ENCODE data around the gene LZTS2.

LZTS2 gene

GRCh38 chr10:101054351-101054750, 54.7 kb downstream of the LZTS2 start:
- peaks cover 13 to 21% of the 10 kb centered on the region in 2 experiments; a peak in 2 of 3 replicates for H3K36me3 ChIP-seq (ENCODE audit: control insufficient read depth in 2 of 2, insufficient read depth in 1 of 2, low read length in 2 of 2)
- H3K9me3 ChIP-seq (ENCODE audit: control insufficient read depth, insufficient read depth, low read depth, low read length): no peaks in the 10 kb centered on the region
- ChIA-PET POLR2A (interaction anchor here (1.0 kb wide), 1 partner anchor 11 kb away, joined by 5 read pairs; no protein-coding TSS in a partner anchor), CTCF (interaction anchor here (0.6 to 7.0 kb wide), 6 partner anchors 12 to 830 kb away, joined by 3 to 96 read pairs (median 7); no protein-coding TSS in a partner anchor)
- no peak overlapping the region for H3K4me3 ChIP-seq (ENCODE audit: low read depth, low read length)
- H3K27ac ChIP-seq (ENCODE audit: extremely low read depth, low read depth, low read length): no peak overlapping the region
- TF ChIP-seq ZNF426 (tag by site-specific recombination; IDR thresholded peaks at IDR 0.05) (no peak), HOXC10 (CRISPR knock-in tag; IDR thresholded peaks at IDR 0.05) (no peak), OVOL3 (tag by site-specific recombination; IDR thresholded peaks at IDR 0.05) (no peak), ZNF169 (tag by site-specific recombination; IDR thresholded peaks at IDR 0.05) (no peak), PBX3 (CRISPR knock-in tag; IDR thresholded peaks at IDR 0.05) (no peak), WT1 (tag by site-specific recombination; IDR thresholded peaks at IDR 0.05) (no peak), MYNN (tag by site-specific recombination; IDR thresholded peaks at IDR 0.05; ENCODE audit: borderline replicate concordance) (no peak), ZIC2 (tag by site-specific recombination; IDR thresholded peaks at IDR 0.05) (no peak), ZNF791 (tag by site-specific recombination; IDR thresholded peaks at IDR 0.05) (no peak), ZNF48 (tag by site-specific recombination; IDR thresholded peaks at IDR 0.05) (no peak), ZNF302 (tag by site-specific recombination; IDR thresholded peaks at IDR 0.05; ENCODE audit: low read depth) (no peak), ZNF670 (tag by site-specific recombination; IDR thresholded peaks at IDR 0.05; ENCODE audit: low read depth) (no peak), ZNF335 (tag by site-specific recombination; conservative IDR thresholded peaks at IDR 0.05) (no peak), ZXDB (tag by site-specific recombination; IDR thresholded peaks at IDR 0.05) (no peak)
- peaks cover 6% of the 10 kb centered on the region for H3K4me1 ChIP-seq (ENCODE audit: control insufficient read depth, insufficient read depth, low read length)

GRCh38 chr10:101054876-101055275, 55.3 kb downstream of the LZTS2 start:
- no peaks in the 10 kb centered on the region for H3K9me3 ChIP-seq (ENCODE audit: control insufficient read depth, insufficient read depth, low read depth, low read length)
- no peak overlapping the region for H3K27ac ChIP-seq (ENCODE audit: extremely low read depth, low read depth, low read length)
- H3K36me3 ChIP-seq (ENCODE audit: control insufficient read depth in 2 of 2, insufficient read depth in 1 of 2, low read length in 2 of 2): peaks cover 13 to 21% of the 10 kb centered on the region in 2 experiments; a peak in 2 of 3 replicates
- H3K4me3 ChIP-seq (ENCODE audit: low read depth, low read length): no peak overlapping the region
- no peak for TF ChIP-seq BCL11A (tag by site-specific recombination; IDR thresholded peaks at IDR 0.05; ENCODE audit: low read depth)
- no peak for TF ChIP-seq ZNF692 (tag by site-specific recombination; IDR thresholded peaks at IDR 0.05)
- TF ChIP-seq ZNF10 (tag by site-specific recombination; IDR thresholded peaks at IDR 0.05): no peak
- TF ChIP-seq KLF10 (tag by site-specific recombination; IDR thresholded peaks at IDR 0.05): no peak
- no peak for TF ChIP-seq PRDM2 (tag by site-specific recombination; IDR thresholded peaks at IDR 0.05; ENCODE audit: borderline replicate concordance)
- no peak for TF ChIP-seq WT1 (tag by site-specific recombination; IDR thresholded peaks at IDR 0.05)
- TF ChIP-seq ZNF639 (tag by site-specific recombination; IDR thresholded peaks at IDR 0.05): no peak
- CTCF ChIA-PET: interaction anchor here (1.2 to 7.0 kb wide), 4 partner anchors 9 to 87 kb away, joined by 4 to 96 read pairs (median 50); no protein-coding TSS in a partner anchor
- H3K4me1 ChIP-seq (ENCODE audit: control insufficient read depth, insufficient read depth, low read length): peaks cover 6% of the 10 kb centered on the region
- POLR2A ChIA-PET: interaction anchor here (1.0 to 1.3 kb wide), 2 partner anchors 11 to 12 kb away, joined by 5 to 6 read pairs; no protein-coding TSS in a partner anchor
